Liver (tissue), 9 donors: ENCODE data around the gene CENPN. TPM values are rescaled to one million over a fixed set of nuclear protein-coding genes. Genes with fewer than 3 reads are reported as not detected.

Experiments
- DNase-seq: peaks from one replicate; pipeline ENCODE4 v3.0.0-alpha.2; 2017; ENCODE audit warnings: low spot score
- H3K27ac ChIP-seq, 2 donors: one replicate each; pipeline ENCODE4 v1.7.0; 2013; ENCODE audit warnings: inconsistent platforms in 2 of 2, low read length in 2 of 2, control low read depth in 1 of 2, low read depth in 1 of 2, mild to moderate bottlenecking in 1 of 2
- H3K27me3 ChIP-seq, 4 donors: one replicate each; pipeline versions ENCODE4 v1.6.1 to v1.7.0; 2013; ENCODE audit warnings: low read length in 3 of 4, inconsistent platforms in 1 of 4, mild to moderate bottlenecking in 1 of 4, moderate library complexity in 1 of 4; ENCODE audit not compliant: control insufficient read depth in 4 of 4, insufficient read depth in 4 of 4
- H3K36me3 ChIP-seq, 4 donors: one replicate each; pipeline versions ENCODE4 v1.6.1 to v1.7.0; 2013; ENCODE audit warnings: low read length in 3 of 4, mild to moderate bottlenecking in 3 of 4, low read depth in 1 of 4, moderate library complexity in 1 of 4; ENCODE audit not compliant: control insufficient read depth in 4 of 4, insufficient read depth in 3 of 4
- H3K4me1 ChIP-seq, 4 donors: one replicate each; pipeline versions ENCODE4 v1.6.1 to v1.7.0; 2013; ENCODE audit warnings: low read length in 3 of 4, mild to moderate bottlenecking in 3 of 4, moderate library complexity in 1 of 4; ENCODE audit not compliant: control insufficient read depth in 4 of 4, insufficient read depth in 4 of 4
- H3K4me3 ChIP-seq, 3 donors: one replicate each; pipeline versions ENCODE4 v1.6.1 to v1.7.0; 2013; ENCODE audit warnings: low read length in 3 of 3, control low read depth in 1 of 3, low read depth in 1 of 3, mild to moderate bottlenecking in 1 of 3
- H3K9ac ChIP-seq, 2 donors: one replicate each; pipeline ENCODE4 v1.7.0; 2013; ENCODE audit warnings: low read length in 2 of 2, mild to moderate bottlenecking in 2 of 2, moderate library complexity in 2 of 2, control low read depth in 1 of 2, low read depth in 1 of 2
- H3K9me3 ChIP-seq, 4 donors: one replicate each; pipeline versions ENCODE4 v1.6.1 to v1.7.0; 2013; ENCODE audit warnings: low read length in 3 of 4; ENCODE audit not compliant: control insufficient read depth in 4 of 4
- ATF3 ChIP-seq: IDR thresholded peaks from 2 replicates; pipeline ENCODE4 v1.6.1; 2016; ENCODE audit warnings: antibody characterized with exemption
- CTCF ChIP-seq: fragments of 150-350 bp; IDR thresholded peaks from 2 replicates; pipeline ENCODE4 v1.5.1; 2017; ENCODE audit warnings: improper control_type of control experiment, low read depth, low read length; ENCODE audit not compliant: missing input control
- EGR1 ChIP-seq, 2 donors: IDR thresholded peaks; 2 replicates each; pipeline ENCODE4 v1.6.1; 2016 to 2018; ENCODE audit warnings: antibody characterized with exemption in 2 of 2, low read depth in 2 of 2
- FOXA1 ChIP-seq: IDR thresholded peaks from 2 replicates; pipeline ENCODE4 v1.6.1; 2016; ENCODE audit warnings: antibody characterized with exemption
- FOXA2 ChIP-seq: IDR thresholded peaks from 2 replicates; pipeline ENCODE4 v1.6.1; 2016; ENCODE audit warnings: antibody characterized with exemption
- GABPA ChIP-seq, 2 donors: IDR thresholded peaks in 1 of 2; conservative IDR thresholded peaks in 1 of 2; 2 replicates each; pipeline ENCODE4 v1.6.1; 2016; ENCODE audit warnings: antibody characterized with exemption in 2 of 2, mild to moderate bottlenecking in 1 of 2, moderate library complexity in 1 of 2
- HNF4A ChIP-seq, 2 donors: conservative IDR thresholded peaks; 2 replicates each; pipeline ENCODE4 v1.6.1; 2016; ENCODE audit warnings: antibody characterized with exemption in 2 of 2, mild to moderate bottlenecking in 2 of 2
- HNF4G ChIP-seq: IDR thresholded peaks from 2 replicates; pipeline ENCODE4 v1.6.1; 2016; ENCODE audit warnings: antibody characterized with exemption
- JUND ChIP-seq, 2 donors: IDR thresholded peaks; 2 replicates each; pipeline ENCODE4 v1.6.1; 2016; ENCODE audit warnings: antibody characterized with exemption in 2 of 2
- MAX ChIP-seq: IDR thresholded peaks from 2 replicates; pipeline ENCODE4 v1.6.1; 2016; ENCODE audit warnings: antibody characterized with exemption
- NR2F2 ChIP-seq: IDR thresholded peaks from 2 replicates; pipeline ENCODE4 v1.6.1; 2016; ENCODE audit warnings: antibody characterized with exemption
- RAD21 ChIP-seq, 2 donors: IDR thresholded peaks; 2 replicates each; pipeline ENCODE4 v1.6.1; 2016; ENCODE audit warnings: antibody characterized with exemption in 2 of 2, mild to moderate bottlenecking in 2 of 2
- REST ChIP-seq: IDR thresholded peaks from 2 replicates; pipeline ENCODE4 v1.6.1; 2016; ENCODE audit warnings: antibody characterized with exemption, mild to moderate bottlenecking
- RXRA ChIP-seq, 2 donors: IDR thresholded peaks; 2 replicates each; pipeline ENCODE4 v1.6.1; 2017 to 2018; ENCODE audit warnings: antibody characterized with exemption in 2 of 2, mild to moderate bottlenecking in 1 of 2
- SP1 ChIP-seq: IDR thresholded peaks from 2 replicates; pipeline ENCODE4 v1.6.1; 2018; ENCODE audit warnings: antibody characterized with exemption, mild to moderate bottlenecking
- TAF1 ChIP-seq: conservative IDR thresholded peaks from 2 replicates; pipeline ENCODE4 v1.6.1; 2016; ENCODE audit warnings: antibody characterized with exemption, mild to moderate bottlenecking
- YY1 ChIP-seq: IDR thresholded peaks from 2 replicates; pipeline ENCODE4 v1.6.1; 2016; ENCODE audit warnings: antibody characterized with exemption, mild to moderate bottlenecking
- ZBTB33 ChIP-seq: IDR thresholded peaks from 2 replicates; pipeline ENCODE4 v1.6.1; 2016; ENCODE audit warnings: antibody characterized with exemption
- WGBS: extraction: QIAGEN DNeasy Blood & Tissue Kit; methylation state at CpG from one replicate; pipeline ENCODE4 v1.1.7; 2013; 5-methylcytosine and 5-hydroxymethylcytosine counted together
- polyA plus RNA-seq, 2 donors: library from polyadenylated mRNA; stranded (reverse) in 1 of 2; unstranded in 1 of 2; fragments of 200-250 nt in 1 of 2; fragments of >200 nt in 1 of 2; fragmentation: Nextera tagmentation in 1 of 2; extraction: Ambion mirVana in 1 of 2; gene quantifications; one replicate each; pipeline versions ENCODE4 v1.2.1 to v1.2.3, GENCODE V29; 2013 to 2015
- total RNA-seq, 2 donors: library from RNA; depleted of rRNA; stranded (reverse); fragments of >200 nt; gene quantifications; one replicate each; pipeline ENCODE4 v1.2.3, GENCODE V29; 2014
- donor health status: healthy.
- donor health status: healthy.
- donor health status: healthy.
- donor health status: healthy.
- donor health status: healthy.

Gene CENPN
- total and polyA plus RNA-seq, 4 donors, result 1.8 to 30.8 (median 7.9) TPM

- no peak for DNase-seq
- Histone ChIP-seq H3K4me3 (no peak overlapping the region), H3K4me1 (peaks cover 14 to 68% (median 46%) of the 10 kb centered on the region in 4 donors), H3K27ac (no peak overlapping the region), H3K9me3 (no peaks in the 10 kb centered on the region), H3K36me3 (no peaks in the 10 kb centered on the region), H3K27me3 (no peaks in the 10 kb centered on the region), H3K9ac (no peak overlapping the region)
- 58% methylated on average over 2 of the region's 2 CpGs for whole genome bisulfite sequencing
- TF ChIP-seq CTCF (no peak), YY1 (no peak), REST (no peak), RXRA (IDR thresholded peaks at IDR 0.05) (no peak), RAD21 (IDR thresholded peaks at IDR 0.05) (no peak), TAF1 (no peak), GABPA (IDR thresholded peaks at IDR 0.05 in 1 of 2, conservative IDR thresholded peaks at IDR 0.05 in 1 of 2) (no peak), FOXA2 (no peak)
Observed at GRCh38 chr16:80985611-80986010, 21.4 kb upstream of the CENPN start.

GRCh38 chr16:80986557-80986956 lies 20.5 kb upstream of the CENPN start:
- Histone ChIP-seq H3K9ac (no peak overlapping the region), H3K27ac (no peak overlapping the region), H3K9me3 (no peaks in the 10 kb centered on the region), H3K36me3 (no peaks in the 10 kb centered on the region), H3K27me3 (no peaks in the 10 kb centered on the region), H3K4me3 (no peak overlapping the region), H3K4me1 (peaks cover 16 to 68% (median 47%) of the 10 kb centered on the region in 4 donors)
- 52% methylated on average over 2 of the region's 2 CpGs for WGBS
- TF ChIP-seq EGR1 (IDR thresholded peaks at IDR 0.05; ENCODE audit: low read depth in 2 of 2) (no peak), ATF3 (no peak), JUND (IDR thresholded peaks at IDR 0.05) (no peak), HNF4G (no peak), GABPA (IDR thresholded peaks at IDR 0.05 in 1 of 2, conservative IDR thresholded peaks at IDR 0.05 in 1 of 2) (no peak), MAX (no peak), YY1 (no peak), TAF1 (no peak), RAD21 (IDR thresholded peaks at IDR 0.05) (no peak), REST (no peak), RXRA (IDR thresholded peaks at IDR 0.05) (no peak), NR2F2 (no peak), ZBTB33 (no peak), HNF4A (conservative IDR thresholded peaks at IDR 0.05) (no peak), CTCF (no peak), SP1 (no peak), FOXA2 (no peak), FOXA1 (no peak)
- DNase-seq, result no peak
